HG03565 (cell line): ENCODE measurements around the gene PRR20C.
"Not testable (repeated sequence)": the region's sequence is repeated elsewhere in the genome, so short reads cannot be mapped to it uniquely, and the experiment has no call there.

ENCODE experiments used
- ATAC-seq: cut with Tn5 transposase; IDR thresholded peaks from one replicate; pipeline ENCODE4 v1.9.1; 2021; ENCODE audit warnings: mild to moderate bottlenecking, moderate library complexity; ENCODE audit not compliant: unreplicated experiment

Gene PRR20C

DNA sequence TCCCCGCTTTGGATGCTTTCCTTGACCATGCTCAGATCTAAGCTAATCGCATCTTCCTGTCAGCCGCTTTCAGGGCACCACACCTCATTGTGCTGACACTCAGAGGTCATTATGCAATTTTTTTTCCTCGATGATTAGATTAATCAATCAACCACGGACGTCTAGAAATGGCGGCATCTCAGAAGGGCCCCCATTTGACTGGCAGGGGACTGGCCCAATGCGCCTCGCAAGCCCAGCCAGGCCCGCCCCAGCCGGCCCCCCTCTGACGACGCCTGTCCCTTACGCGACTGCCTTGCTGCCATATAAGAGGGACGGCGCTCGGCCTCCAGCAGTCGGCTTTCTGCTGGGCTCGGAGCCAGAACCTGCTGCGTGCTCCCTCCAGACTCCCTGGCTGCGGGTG, at the start of gene PRR20C:
TSS of gene PRR20C (plus strand) at position 301 of the 400 bp plus-strand sequence. CDS start 387 bp downstream, outside the sequence.
- not testable (repeated sequence) for ATAC-seq

DNA sequence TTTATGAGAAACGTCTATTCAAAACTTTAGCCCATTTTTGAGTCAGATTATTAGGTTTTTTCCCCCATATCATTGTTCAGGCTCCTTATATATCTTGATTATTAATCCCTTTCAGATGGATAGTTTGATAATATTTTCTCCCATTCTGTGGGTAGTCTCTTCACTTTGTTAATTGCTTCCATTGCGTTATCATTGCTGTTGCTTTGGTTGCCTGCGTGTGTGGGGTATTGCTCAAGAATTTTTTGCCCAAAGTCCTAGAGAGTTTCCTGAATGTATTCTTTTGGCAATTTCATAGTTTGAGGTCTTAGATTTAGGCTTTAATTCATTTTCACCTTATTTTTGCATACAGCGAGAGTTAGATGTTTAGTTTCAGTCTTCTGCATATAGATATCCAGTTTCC, 38.9 kb upstream of the PRR20C start:
- ATAC-seq = no peak

GRCh38 chr13:57123681-57124080, 30.2 kb upstream of the PRR20C start:
- ATAC-seq = no peak

DNA sequence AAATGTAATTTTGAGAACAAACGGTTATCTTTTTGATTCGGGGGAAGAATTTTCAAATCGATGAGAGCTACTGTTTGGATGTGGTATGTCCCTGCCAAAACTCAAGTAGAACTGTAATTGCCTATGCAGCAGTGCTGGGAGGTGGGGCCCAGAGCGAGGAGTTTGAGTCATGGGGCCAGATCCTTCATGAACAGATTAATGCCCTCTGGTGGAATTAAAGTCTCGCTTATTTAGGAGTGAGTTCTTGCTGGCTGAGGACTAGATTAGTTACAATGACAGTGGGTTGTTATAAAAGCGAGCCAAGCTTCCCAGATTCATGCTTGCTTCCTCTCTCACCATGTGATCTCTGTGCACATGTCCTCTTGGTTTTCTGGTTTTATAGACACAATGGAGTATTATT, 25.0 kb upstream of the PRR20C start:
- ATAC-seq = no peak

- no peak for ATAC-seq
Measured at GRCh38 chr13:57136093-57136492, 17.8 kb upstream of the PRR20C start.

- no peak for ATAC-seq
Measured at GRCh38 chr13:57137585-57137984, 16.3 kb upstream of the PRR20C start.

DNA sequence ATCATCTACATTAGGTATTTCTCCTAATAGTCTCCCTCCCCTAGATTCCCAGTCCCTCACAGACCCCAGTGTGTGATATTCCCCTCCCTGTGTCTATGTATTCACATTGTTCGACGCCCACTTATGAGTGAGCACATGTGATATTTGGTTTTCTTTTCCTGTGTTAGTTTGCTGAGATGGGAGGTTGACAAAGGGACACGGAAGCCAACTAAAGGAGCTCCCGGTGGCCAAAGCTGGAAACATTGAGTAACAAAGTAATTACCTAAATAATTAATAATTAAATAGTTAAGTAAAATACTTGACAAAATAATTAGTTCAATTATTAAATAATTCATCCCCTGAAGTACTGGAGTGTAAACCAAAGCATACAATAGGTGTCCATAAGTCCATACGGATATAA, 14.9 kb upstream of the PRR20C start:
- no peak for ATAC-seq

DNA sequence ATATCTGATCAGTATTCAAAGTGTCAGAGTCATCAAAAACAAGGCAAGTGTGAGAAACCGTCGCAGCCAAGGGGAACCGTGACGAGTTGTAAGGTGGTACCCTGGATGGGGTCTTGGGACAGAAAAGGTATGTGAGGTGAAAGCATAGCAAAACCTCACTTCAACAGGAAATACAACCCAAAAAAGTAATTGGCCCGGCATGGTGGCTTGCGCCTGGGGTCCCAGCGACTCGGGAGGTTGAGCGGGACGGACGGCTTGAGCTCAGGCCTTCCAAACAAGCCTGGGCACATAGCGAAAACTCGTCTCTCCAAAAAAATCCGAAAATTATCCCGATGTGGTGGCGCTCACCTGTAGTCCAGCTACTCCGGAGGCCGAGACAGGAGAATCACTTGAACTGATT, 14.1 kb upstream of the PRR20C start:
- not testable (repeated sequence) for ATAC-seq

GRCh38 chr13:57140235-57140968, 13.5 kb upstream of the PRR20C start, which contains the start of gene PRR20A:
PRR20A (plus strand) TSS chr13:57140918; CDS start chr13:57141305, 387 bp downstream.
- not testable (repeated sequence) for ATAC-seq

DNA sequence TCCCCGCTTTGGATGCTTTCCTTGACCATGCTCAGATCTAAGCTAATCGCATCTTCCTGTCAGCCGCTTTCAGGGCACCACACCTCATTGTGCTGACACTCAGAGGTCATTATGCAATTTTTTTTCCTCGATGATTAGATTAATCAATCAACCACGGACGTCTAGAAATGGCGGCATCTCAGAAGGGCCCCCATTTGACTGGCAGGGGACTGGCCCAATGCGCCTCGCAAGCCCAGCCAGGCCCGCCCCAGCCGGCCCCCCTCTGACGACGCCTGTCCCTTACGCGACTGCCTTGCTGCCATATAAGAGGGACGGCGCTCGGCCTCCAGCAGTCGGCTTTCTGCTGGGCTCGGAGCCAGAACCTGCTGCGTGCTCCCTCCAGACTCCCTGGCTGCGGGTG, 6.7 kb upstream of the PRR20C start, which contains the start of gene PRR20B:
TSS of gene PRR20B (plus strand) at position 301 of the 400 bp plus-strand sequence. CDS start 387 bp downstream, outside the sequence.
- not testable (repeated sequence) for ATAC-seq

- not testable (repeated sequence) for ATAC-seq
Measured at GRCh38 chr13:57148106-57148505, 5.8 kb upstream of the PRR20C start.

DNA sequence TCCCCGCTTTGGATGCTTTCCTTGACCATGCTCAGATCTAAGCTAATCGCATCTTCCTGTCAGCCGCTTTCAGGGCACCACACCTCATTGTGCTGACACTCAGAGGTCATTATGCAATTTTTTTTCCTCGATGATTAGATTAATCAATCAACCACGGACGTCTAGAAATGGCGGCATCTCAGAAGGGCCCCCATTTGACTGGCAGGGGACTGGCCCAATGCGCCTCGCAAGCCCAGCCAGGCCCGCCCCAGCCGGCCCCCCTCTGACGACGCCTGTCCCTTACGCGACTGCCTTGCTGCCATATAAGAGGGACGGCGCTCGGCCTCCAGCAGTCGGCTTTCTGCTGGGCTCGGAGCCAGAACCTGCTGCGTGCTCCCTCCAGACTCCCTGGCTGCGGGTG, 6.5 kb downstream of the PRR20C start, which contains the start of gene PRR20D:
TSS of gene PRR20D (plus strand) at position 301 of the 400 bp plus-strand sequence. CDS start 387 bp downstream, outside the sequence.
- not testable (repeated sequence) for ATAC-seq

GRCh38 chr13:57166897-57167296, 13.0 kb downstream of the PRR20C start, which contains the start of gene PRR20E:
PRR20E (plus strand) TSS chr13:57167197; CDS start chr13:57167584, 387 bp downstream.
- ATAC-seq = not testable (repeated sequence)

DNA sequence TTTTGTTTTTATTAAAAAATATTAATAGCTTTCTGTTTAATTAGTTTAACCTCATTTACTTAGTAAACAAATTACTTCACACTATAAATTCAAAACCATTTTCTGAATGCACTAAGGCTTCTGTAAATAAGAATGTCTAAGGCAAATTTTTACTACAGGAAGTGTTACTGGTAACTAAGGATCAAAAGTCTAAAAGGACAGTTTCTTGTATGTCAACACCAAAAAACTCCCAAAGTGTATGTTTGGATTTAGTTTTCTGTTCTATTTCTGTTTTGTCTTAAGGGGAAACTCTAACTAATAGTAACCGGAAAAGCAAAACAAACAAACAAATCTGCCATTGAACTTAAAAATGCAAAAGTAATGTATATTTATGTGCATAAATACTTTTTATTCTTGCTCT, 37.8 kb downstream of the PRR20C start:
- ATAC-seq = no peak
